Gastrocnemius medialis (tissue), 4 donors: Measurements from ENCODE around the gene GARIN1A. TPM values are rescaled to one million over a fixed set of nuclear protein-coding genes. Genes with fewer than 3 reads are reported as not detected.

Experiments
- ATAC-seq, 2 donors: fragments of 150-250 bp; one replicate each; pipeline ENCODE4 v1.9.1; 2016
- DNase-seq, 2 donors: peaks; one replicate each; pipeline ENCODE4 v3.0.0-alpha.2; 2019
- H3K27ac ChIP-seq, 4 donors: fragments of 200-600 bp; sonication (generic); 1 replicate in 1 of 4; 2 replicates in 3 of 4; pipeline ENCODE4 v1.5.1; 2016 to 2018; ENCODE audit warnings: mild to moderate bottlenecking in 2 of 4, moderate library complexity in 1 of 4
- H3K27me3 ChIP-seq, 3 donors: fragments of 200-600 bp; sonication (generic) in 2 of 3; 1 replicate in 1 of 3; 2 replicates in 2 of 3; pipeline versions ENCODE4 v1.5.1 to v1.6.0; 2016 to 2019; ENCODE audit warnings: mild to moderate bottlenecking in 1 of 3, moderate library complexity in 1 of 3
- H3K36me3 ChIP-seq, 2 donors: fragments of 200-600 bp; sonication (generic) in 1 of 2; one replicate each; pipeline ENCODE4 v1.5.1; 2017 to 2018
- H3K4me1 ChIP-seq, 2 donors: fragments of 200-600 bp; sonication (generic) in 1 of 2; one replicate each; pipeline ENCODE4 v1.5.1; 2016 to 2017; ENCODE audit warnings: mild to moderate bottlenecking in 2 of 2
- H3K4me3 ChIP-seq, 4 donors: fragments of 200-600 bp; sonication (generic) in 3 of 4; 1 replicate in 1 of 4; 2 replicates in 3 of 4; pipeline ENCODE4 v1.5.1; 2016 to 2019; ENCODE audit warnings: mild to moderate bottlenecking in 2 of 4
- H3K9me3 ChIP-seq, 3 donors: fragments of 200-600 bp; sonication (generic) in 2 of 3; 1 replicate in 1 of 3; 2 replicates in 2 of 3; pipeline ENCODE4 v1.5.1; 2016 to 2019
- POLR2A ChIP-seq, 2 donors: fragments of 450-650 bp; IDR thresholded peaks; one replicate each; pipeline ENCODE4 v1.6.1; 2017; ENCODE audit warnings: antibody characterized with exemption in 2 of 2, mild to moderate bottlenecking in 2 of 2, moderate library complexity in 2 of 2
- in situ Hi-C, 4 donors: fragments of 200-750 bp; cut with MboI; loops; one replicate each; pipeline versions ENCODE4 v1.15.0 to v1.8.0; 2017; ENCODE audit warnings: low sequenced_read_pairs in 4 of 4
- intact Hi-C: fragments of 100-400 bp; cut with DNase I; formaldehyde crosslinking; loops from one replicate; pipeline ENCODE4 v1.15.1; 2023; ENCODE audit warnings: low total_unique reads
- total RNA-seq, 4 donors: library from RNA; depleted of rRNA; stranded (reverse); fragments of >200 nt; gene quantifications; one replicate each; pipeline versions ENCODE4 v1.1.0 to v1.2.3, GENCODE V29; 2016
- TF ChIP-seq, protein P1 (sequence below), 5 experiments: fragments of 450-650 bp in 3 of 5; fragments of 200-600 bp in 2 of 5; sonication (generic) in 2 of 5; IDR thresholded peaks in 4 of 5; conservative IDR thresholded peaks in 1 of 5; 1 replicate in 4 of 5; 2 replicates in 1 of 5; pipeline ENCODE4 v1.5.1; 2016 to 2019; ENCODE audit warnings: antibody characterized with exemption in 5 of 5, mild to moderate bottlenecking in 3 of 5, moderate library complexity in 3 of 5

GARIN1A gene
- total RNA-seq, 4 donors from 2014 or later: 0.13 to 1.6 (median 0.76) TPM

DNA sequence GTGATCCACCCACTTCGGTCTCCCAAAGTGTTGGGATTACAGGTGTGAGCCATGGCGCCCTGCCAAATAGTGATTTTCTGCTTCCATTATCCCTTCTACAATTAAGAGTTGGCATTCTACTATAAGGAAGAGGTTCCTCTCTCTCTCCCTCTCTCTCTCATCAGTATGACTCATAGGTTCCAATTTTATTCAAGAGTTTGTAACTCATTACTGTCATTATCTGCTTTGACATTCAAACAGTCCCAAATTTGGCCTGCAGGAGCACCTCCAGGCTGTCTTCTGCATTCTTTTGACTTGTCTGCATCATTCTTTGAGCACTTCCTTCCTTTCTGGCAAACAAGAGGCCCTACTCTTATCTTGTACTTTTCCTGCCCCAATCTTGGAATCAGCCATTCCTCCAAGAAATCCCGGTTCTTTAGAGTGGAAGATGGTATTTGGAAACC, 33.8 kb downstream of the GARIN1A start:
- Histone ChIP-seq H3K27ac (no peak overlapping the region), H3K4me1 (no peaks in the 10 kb centered on the region), H3K4me3 (no peak overlapping the region), H3K36me3 (no peaks in the 10 kb centered on the region), H3K27me3 (peaks cover 0 to under 1% (median 0%) of the 10 kb centered on the region in 3 donors), H3K9me3 (no peaks in the 10 kb centered on the region)
- in situ Hi-C loops: no loop called here
- no peak for DNase-seq
- TF ChIP-seq POLR2A (IDR thresholded peaks at IDR 0.05): no peak
- TF ChIP-seq, protein P1, sequence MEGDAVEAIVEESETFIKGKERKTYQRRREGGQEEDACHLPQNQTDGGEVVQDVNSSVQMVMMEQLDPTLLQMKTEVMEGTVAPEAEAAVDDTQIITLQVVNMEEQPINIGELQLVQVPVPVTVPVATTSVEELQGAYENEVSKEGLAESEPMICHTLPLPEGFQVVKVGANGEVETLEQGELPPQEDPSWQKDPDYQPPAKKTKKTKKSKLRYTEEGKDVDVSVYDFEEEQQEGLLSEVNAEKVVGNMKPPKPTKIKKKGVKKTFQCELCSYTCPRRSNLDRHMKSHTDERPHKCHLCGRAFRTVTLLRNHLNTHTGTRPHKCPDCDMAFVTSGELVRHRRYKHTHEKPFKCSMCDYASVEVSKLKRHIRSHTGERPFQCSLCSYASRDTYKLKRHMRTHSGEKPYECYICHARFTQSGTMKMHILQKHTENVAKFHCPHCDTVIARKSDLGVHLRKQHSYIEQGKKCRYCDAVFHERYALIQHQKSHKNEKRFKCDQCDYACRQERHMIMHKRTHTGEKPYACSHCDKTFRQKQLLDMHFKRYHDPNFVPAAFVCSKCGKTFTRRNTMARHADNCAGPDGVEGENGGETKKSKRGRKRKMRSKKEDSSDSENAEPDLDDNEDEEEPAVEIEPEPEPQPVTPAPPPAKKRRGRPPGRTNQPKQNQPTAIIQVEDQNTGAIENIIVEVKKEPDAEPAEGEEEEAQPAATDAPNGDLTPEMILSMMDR (IDR thresholded peaks at IDR 0.05 in 4 of 5, conservative IDR thresholded peaks at IDR 0.05 in 1 of 5): no peak
- intact Hi-C loops: no loop called here
- no peak for ATAC-seq

DNA sequence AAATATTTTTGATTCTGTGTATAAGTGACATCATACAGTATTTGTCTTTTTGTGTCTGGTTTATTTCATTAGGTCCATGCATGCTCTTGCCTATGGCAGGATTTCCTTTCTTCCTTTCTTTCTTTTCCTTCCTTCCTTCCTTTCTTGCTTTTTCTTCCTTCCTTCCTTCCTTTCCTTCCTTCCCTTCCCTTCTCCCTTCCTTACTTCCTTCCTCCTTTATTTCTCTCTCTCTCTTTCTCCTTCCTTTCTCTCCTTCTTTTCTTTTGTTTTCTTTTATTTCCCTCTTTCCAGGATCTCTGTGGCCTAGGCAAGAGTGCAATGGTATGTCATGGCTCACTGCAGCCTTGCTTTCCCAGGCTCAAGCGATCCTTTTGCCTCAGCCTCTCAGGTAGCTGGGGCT, 35.7 kb downstream of the GARIN1A start:
- no peak for TF ChIP-seq POLR2A (IDR thresholded peaks at IDR 0.05)
- TF ChIP-seq, protein P1 (IDR thresholded peaks at IDR 0.05 in 4 of 5, conservative IDR thresholded peaks at IDR 0.05 in 1 of 5): no peak
- DNase-seq (no peak), ATAC-seq (no peak)
- Histone ChIP-seq H3K4me1 (no peaks in the 10 kb centered on the region), H3K27ac (no peak overlapping the region), H3K4me3 (no peak overlapping the region), H3K27me3 (no peaks in the 10 kb centered on the region), H3K9me3 (no peaks in the 10 kb centered on the region), H3K36me3 (no peaks in the 10 kb centered on the region)
- intact Hi-C loops: no loop called here
- in situ Hi-C loops: no loop called here

DNA sequence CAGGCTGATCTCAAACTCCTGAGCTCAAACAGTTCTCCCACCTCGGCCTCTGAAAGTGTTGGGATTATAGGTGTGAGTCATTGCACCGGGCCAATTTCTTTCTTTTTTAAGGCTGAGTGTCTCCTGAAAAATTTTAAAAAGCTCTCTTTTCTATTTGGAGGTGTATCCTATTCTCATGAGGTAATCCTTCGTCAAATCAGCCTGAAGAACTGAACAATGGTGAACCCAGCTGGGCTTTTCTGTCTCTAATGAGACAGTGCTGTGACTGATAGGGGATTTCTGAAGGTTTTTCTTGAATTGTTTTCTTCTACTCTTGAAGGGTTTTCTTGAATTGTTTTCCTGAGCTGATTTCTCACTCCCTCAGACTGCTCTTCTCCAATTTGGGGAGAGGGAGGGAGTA, 36.1 kb downstream of the GARIN1A start:
- in situ Hi-C loops (no loop called here), intact Hi-C loops (no loop called here)
- ATAC-seq (no peak), DNase-seq (no peak)
- H3K4me1 ChIP-seq: no peaks in the 10 kb centered on the region
- TF ChIP-seq, protein P1 (IDR thresholded peaks at IDR 0.05 in 4 of 5, conservative IDR thresholded peaks at IDR 0.05 in 1 of 5): no peak
- no peak for TF ChIP-seq POLR2A (IDR thresholded peaks at IDR 0.05)
- no peaks in the 10 kb centered on the region for H3K36me3 ChIP-seq
- no peaks in the 10 kb centered on the region for H3K9me3 ChIP-seq
- no peaks in the 10 kb centered on the region for H3K27me3 ChIP-seq
- H3K4me3 ChIP-seq: no peak overlapping the region
- H3K27ac ChIP-seq: no peak overlapping the region

DNA sequence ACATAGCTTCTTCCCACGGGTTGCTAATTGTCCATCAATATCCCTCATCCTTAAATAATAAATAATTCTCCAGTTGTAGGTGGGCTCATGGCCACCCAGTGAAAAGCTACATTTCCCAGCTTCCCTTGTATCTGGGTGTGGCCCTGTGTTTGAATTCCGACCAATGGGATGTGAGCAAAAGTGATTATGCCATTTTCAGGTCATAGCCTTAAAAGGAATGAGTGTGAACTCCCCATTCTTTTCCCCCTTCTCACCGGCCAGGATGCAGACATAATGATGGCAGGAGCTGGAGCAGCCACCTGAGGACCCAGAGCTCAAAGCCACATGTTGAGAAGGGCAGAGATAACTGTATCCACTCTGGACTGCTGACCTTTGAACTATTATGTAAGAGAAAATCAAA, 36.7 kb downstream of the GARIN1A start:
- Histone ChIP-seq H3K4me3 (no peak overlapping the region), H3K27me3 (no peaks in the 10 kb centered on the region), H3K4me1 (no peaks in the 10 kb centered on the region), H3K27ac (no peak overlapping the region), H3K9me3 (no peaks in the 10 kb centered on the region), H3K36me3 (no peaks in the 10 kb centered on the region)
- TF ChIP-seq, protein P1 (IDR thresholded peaks at IDR 0.05 in 4 of 5, conservative IDR thresholded peaks at IDR 0.05 in 1 of 5): no peak
- TF ChIP-seq POLR2A (IDR thresholded peaks at IDR 0.05): no peak
- in situ Hi-C loops (no loop called here), intact Hi-C loops (no loop called here)
- ATAC-seq (no peak), DNase-seq (no peak)

DNA sequence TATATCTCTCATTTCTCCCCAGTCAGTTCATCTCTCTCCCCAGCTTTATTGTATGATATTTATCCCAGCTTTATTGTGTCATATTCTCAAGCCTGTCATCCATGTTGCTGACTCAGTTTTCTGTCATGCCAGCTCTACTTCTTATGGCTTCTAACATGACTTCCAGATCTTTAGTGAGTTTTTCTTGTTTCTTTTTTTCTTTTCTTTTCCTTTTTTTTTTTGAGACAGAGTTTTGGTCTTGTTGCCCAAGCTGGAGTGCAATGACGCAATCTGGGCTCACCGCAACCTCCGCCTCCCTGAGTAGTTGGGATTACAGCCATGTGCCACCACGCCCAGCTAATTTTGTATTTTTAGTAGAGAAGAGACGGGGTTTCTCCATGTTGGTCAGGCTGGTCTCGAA, 38.4 kb downstream of the GARIN1A start:
- H3K27ac ChIP-seq: no peak overlapping the region
- no peak overlapping the region for H3K4me3 ChIP-seq
- H3K4me1 ChIP-seq: no peaks in the 10 kb centered on the region
- ATAC-seq: no peak
- intact Hi-C loops: no loop called here
- no peaks in the 10 kb centered on the region for H3K27me3 ChIP-seq
- in situ Hi-C loops: no loop called here
- DNase-seq: no peak
- TF ChIP-seq, protein P1 (IDR thresholded peaks at IDR 0.05 in 4 of 5, conservative IDR thresholded peaks at IDR 0.05 in 1 of 5): no peak
- TF ChIP-seq POLR2A (IDR thresholded peaks at IDR 0.05): no peak
- no peaks in the 10 kb centered on the region for H3K9me3 ChIP-seq
- H3K36me3 ChIP-seq: no peaks in the 10 kb centered on the region
